ACC112 (cell line): ENCODE data around the gene GRAMD1C.

Source experiments
- H2AFZ ChIP-seq: fragments of 200-600 bp; sonication (generic); one replicate; pipeline ENCODE4 v1.6.0; 2017; ENCODE audit warnings: antibody characterized with exemption, low read length; ENCODE audit not compliant: unreplicated experiment
- H3K27ac ChIP-seq: fragments of 200-600 bp; sonication (generic); 2 replicates; pipeline ENCODE4 v1.5.1; 2014; ENCODE audit warnings: low read depth, mild to moderate bottlenecking, antibody characterized with exemption, low read length, moderate library complexity
- H3K27me3 ChIP-seq: fragments of 200-600 bp; sonication (generic); 2 replicates; pipeline ENCODE4 v1.6.1; 2014; ENCODE audit warnings: mild to moderate bottlenecking, antibody characterized with exemption, low read length, moderate library complexity, mixed read lengths; ENCODE audit not compliant: insufficient read depth
- H3K36me3 ChIP-seq: fragments of 200-600 bp; sonication (generic); 2 replicates; pipeline ENCODE4 v1.6.1; 2016; ENCODE audit warnings: mild to moderate bottlenecking, antibody characterized with exemption, low read length, moderate library complexity, mixed read lengths; ENCODE audit not compliant: insufficient read depth
- H3K4me1 ChIP-seq: fragments of 200-600 bp; sonication (generic); one replicate; pipeline ENCODE4 v1.6.1; 2016; ENCODE audit warnings: low read length, mixed read lengths; ENCODE audit not compliant: insufficient read depth, unreplicated experiment, control insufficient read depth
- H3K4me3 ChIP-seq: fragments of 200-600 bp; sonication (generic); 2 replicates; pipeline ENCODE4 v1.5.1; 2014; ENCODE audit warnings: mild to moderate bottlenecking, low read depth, low read length
- H3K79me2 ChIP-seq: fragments of 200-600 bp; sonication (generic); one replicate; pipeline ENCODE4 v1.6.0; 2016; ENCODE audit warnings: low read length; ENCODE audit not compliant: control insufficient read depth, unreplicated experiment, insufficient read depth

Gene GRAMD1C

GRCh38 chr3:113838631-113839209 lies at the start of gene GRAMD1C:
GRAMD1C (plus strand) TSS chr3:113838788; CDS start chr3:113838910, 122 bp downstream.
- peak within 1 kb of the TSS; percentile 43 for H3K27ac ChIP-seq

GRCh38 chr3:113791381-113791780 lies 47.2 kb upstream of the GRAMD1C start:
- Histone ChIP-seq H3K36me3 (peaks cover 18% of the 10 kb centered on the region), H3K79me2 (no peaks in the 10 kb centered on the region), H2AFZ (no peak overlapping the region), H3K4me1 (peaks cover 18% of the 10 kb centered on the region), H3K4me3 (no peak overlapping the region), H3K27me3 (no peaks in the 10 kb centered on the region), H3K27ac (no peak overlapping the region)

More at GRCh38 chr3:113838631-113839209, at the start of gene GRAMD1C:
- Histone ChIP-seq H2AFZ (peak within 1 kb of the TSS; percentile 95), H3K4me1 (no peaks in the 10 kb centered on the region), H3K36me3 (no peaks in the 10 kb centered on the region), H3K27me3 (no peaks in the 10 kb centered on the region), H3K4me3 (peak within 1 kb of the TSS; percentile 92), H3K79me2 (no peaks in the 10 kb centered on the region)

GRCh38 chr3:113794526-113794925 lies 44.1 kb upstream of the GRAMD1C start:
- Histone ChIP-seq H3K36me3 (peaks cover 33% of the 10 kb centered on the region), H3K27ac (no peak overlapping the region), H3K4me3 (no peak overlapping the region), H3K27me3 (no peaks in the 10 kb centered on the region), H3K4me1 (peaks cover 16% of the 10 kb centered on the region), H2AFZ (no peak overlapping the region), H3K79me2 (no peaks in the 10 kb centered on the region)

GRCh38 chr3:113795693-113796092 lies 42.9 kb upstream of the GRAMD1C start:
- Histone ChIP-seq H3K27ac (no peak overlapping the region), H3K4me3 (no peak overlapping the region), H3K36me3 (peaks cover 35% of the 10 kb centered on the region), H3K79me2 (no peaks in the 10 kb centered on the region), H3K4me1 (peaks cover 10% of the 10 kb centered on the region), H2AFZ (no peak overlapping the region), H3K27me3 (no peaks in the 10 kb centered on the region)

GRCh38 chr3:113802795-113803455 lies 35.7 kb upstream of the GRAMD1C start:
- H3K4me1 ChIP-seq, result no peaks in the 10 kb centered on the region
- peaks cover 24% of the 10 kb centered on the region for H3K36me3 ChIP-seq

GRCh38 chr3:113804661-113805060 lies 33.9 kb upstream of the GRAMD1C start:
- Histone ChIP-seq H3K4me1 (peaks cover 5% of the 10 kb centered on the region), H2AFZ (no peak overlapping the region), H3K27me3 (no peaks in the 10 kb centered on the region), H3K79me2 (no peaks in the 10 kb centered on the region), H3K36me3 (peaks cover 13% of the 10 kb centered on the region; the same call in 1 of the 2 replicates), H3K4me3 (no peak overlapping the region), H3K27ac (no peak overlapping the region)

More at GRCh38 chr3:113802795-113803455, 35.7 kb upstream of the GRAMD1C start:
- H3K27me3 ChIP-seq, result no peaks in the 10 kb centered on the region
- no peak overlapping the region for H3K27ac ChIP-seq
- no peak overlapping the region for H3K4me3 ChIP-seq
- H2AFZ ChIP-seq, result no peak overlapping the region
- no peaks in the 10 kb centered on the region for H3K79me2 ChIP-seq

- Histone ChIP-seq H3K27ac (no peak overlapping the region), H3K27me3 (no peaks in the 10 kb centered on the region), H3K36me3 (peaks cover 12% of the 10 kb centered on the region), H3K79me2 (no peaks in the 10 kb centered on the region), H3K4me3 (no peak overlapping the region), H2AFZ (no peak overlapping the region), H3K4me1 (peaks cover 6% of the 10 kb centered on the region)
Observed at GRCh38 chr3:113805249-113805648, 33.3 kb upstream of the GRAMD1C start.

GRCh38 chr3:113812854-113813253 lies 25.7 kb upstream of the GRAMD1C start:
- H3K4me3 ChIP-seq, result no peak overlapping the region
- peaks cover 6% of the 10 kb centered on the region for H3K4me1 ChIP-seq
- H3K36me3 ChIP-seq, result peaks cover 23% of the 10 kb centered on the region
- H3K79me2 ChIP-seq, result no peaks in the 10 kb centered on the region
- H2AFZ ChIP-seq, result no peak overlapping the region
- H3K27ac ChIP-seq, result no peak overlapping the region
- H3K27me3 ChIP-seq, result no peaks in the 10 kb centered on the region

GRCh38 chr3:113819866-113820265 lies 18.7 kb upstream of the GRAMD1C start:
- H3K36me3 ChIP-seq, result no peaks in the 10 kb centered on the region
- no peak overlapping the region for H3K4me3 ChIP-seq
- no peaks in the 10 kb centered on the region for H3K27me3 ChIP-seq
- no peak overlapping the region for H3K27ac ChIP-seq
- no peak overlapping the region for H2AFZ ChIP-seq
- no peaks in the 10 kb centered on the region for H3K79me2 ChIP-seq
- H3K4me1 ChIP-seq, result peaks cover 3% of the 10 kb centered on the region

GRCh38 chr3:113825090-113825489 lies 13.5 kb upstream of the GRAMD1C start:
- H3K27ac ChIP-seq, result no peak overlapping the region
- peaks cover 16% of the 10 kb centered on the region for H3K4me1 ChIP-seq
- no peaks in the 10 kb centered on the region for H3K36me3 ChIP-seq
- no peaks in the 10 kb centered on the region for H3K79me2 ChIP-seq
- H3K27me3 ChIP-seq, result no peaks in the 10 kb centered on the region
- H3K4me3 ChIP-seq, result no peak overlapping the region
- H2AFZ ChIP-seq, result no peak overlapping the region

- Histone ChIP-seq H3K27me3 (no peaks in the 10 kb centered on the region), H3K4me1 (peaks cover 33% of the 10 kb centered on the region), H3K4me3 (no peak overlapping the region), H3K27ac (no peak overlapping the region), H3K36me3 (no peaks in the 10 kb centered on the region; the same call in 1 of the 2 replicates), H2AFZ (no peak overlapping the region), H3K79me2 (no peaks in the 10 kb centered on the region)
Observed at GRCh38 chr3:113828600-113828999, 10.0 kb upstream of the GRAMD1C start.
